Measurements from ENCODE around the gene SULT1A1.
"Not testable (repeated sequence)": the region's sequence is repeated elsewhere in the genome, so short reads cannot be mapped to it uniquely, and the experiment has no call there.

GRCh38 chr16:28608867-28609596 lies 812 bp downstream of the SULT1A1 start:
- not testable (repeated sequence) for TF ChIP-seq YY1 (IDR thresholded peaks at IDR 0.05; ENCODE audit: insufficient read depth, insufficient read length); ZNF274 (IDR thresholded peaks at IDR 0.05; ENCODE audit: low read depth, low read length)

Data from NT2/D1 (cell line).